RWPE2 (cell line): ENCODE results near the gene AKAP8L.

Experiments used
- ATAC-seq: fragments of 200-7000 bp; cut with Tn5 transposase; 3 replicates; pipeline ENCODE4 v1.9.1; 2021; ENCODE audit warnings: low read depth
- DNase-seq: peaks from one replicate; pipeline ENCODE4 v3.0.0-alpha.2; 2020; ENCODE audit warnings: low spot score
- H3K27ac ChIP-seq: fragments of 450-650 bp; 2 replicates; pipeline ENCODE4 v1.5.1; 2017; ENCODE audit warnings: mild to moderate bottlenecking; ENCODE audit not compliant: poor library complexity, severe bottlenecking
- H3K27me3 ChIP-seq: fragments of 250-450 bp; sonication (Bioruptor Pico); 2 replicates; pipeline ENCODE4 v1.5.1; 2021; ENCODE audit warnings: mild to moderate bottlenecking, moderate library complexity; ENCODE audit not compliant: insufficient read depth, poor library complexity, severe bottlenecking
- H3K36me3 ChIP-seq: fragments of 250-450 bp; sonication (Bioruptor Pico); 2 replicates; pipeline ENCODE4 v1.5.1; 2020; ENCODE audit warnings: low read depth, mild to moderate bottlenecking, moderate library complexity
- H3K4me1 ChIP-seq: fragments of 250-450 bp; sonication (Bioruptor Pico); 2 replicates; pipeline ENCODE4 v1.5.1; 2021; ENCODE audit warnings: mild to moderate bottlenecking, moderate library complexity; ENCODE audit not compliant: insufficient read depth, poor library complexity, severe bottlenecking
- H3K4me3 ChIP-seq: fragments of 250-450 bp; sonication (Bioruptor Pico); 2 replicates; pipeline ENCODE4 v1.5.1; 2021; ENCODE audit warnings: mild to moderate bottlenecking, moderate library complexity; ENCODE audit not compliant: severe bottlenecking
- H3K9me3 ChIP-seq: fragments of 250-450 bp; sonication (Bioruptor Pico); 2 replicates; pipeline ENCODE4 v1.5.1; 2021; ENCODE audit warnings: mild to moderate bottlenecking, moderate library complexity; ENCODE audit not compliant: severe bottlenecking
- TF ChIP-seq, protein P1 (sequence below): fragments of 450-650 bp; IDR thresholded peaks from one replicate; pipeline ENCODE4 v1.5.1; 2017; ENCODE audit warnings: mild to moderate bottlenecking, moderate library complexity; ENCODE audit not compliant: poor library complexity, severe bottlenecking

The AKAP8L gene

DNA sequence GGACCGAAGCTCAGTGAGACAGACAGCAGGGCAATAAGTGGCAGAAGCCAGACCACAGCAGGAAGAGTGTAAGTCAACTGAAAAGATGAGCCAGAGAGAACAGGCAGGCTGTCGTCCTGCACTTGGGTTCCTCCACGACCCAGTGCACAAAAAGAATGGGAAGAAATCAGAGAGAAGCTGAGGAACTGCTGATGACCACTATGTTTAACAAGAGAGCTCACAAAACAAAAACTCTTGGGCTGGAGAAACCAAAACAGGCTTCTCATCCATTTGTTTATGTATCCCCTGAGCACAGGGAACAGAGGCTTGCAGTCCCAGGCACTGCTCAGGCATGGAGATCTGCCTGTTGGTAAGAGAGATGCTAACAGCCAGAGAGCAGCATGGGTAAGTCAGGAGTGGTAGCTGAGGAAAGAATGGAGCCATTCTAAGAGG, 14.0 kb downstream of the AKAP8L start:
- H3K27me3 ChIP-seq, result no peaks in the 10 kb centered on the region
- ATAC-seq (no peak), DNase-seq (no peak)
- peaks cover 66% of the 10 kb centered on the region for H3K36me3 ChIP-seq
- no peak overlapping the region for H3K4me3 ChIP-seq
- no peak overlapping the region for H3K27ac ChIP-seq
- no peaks in the 10 kb centered on the region for H3K4me1 ChIP-seq
- no peaks in the 10 kb centered on the region for H3K9me3 ChIP-seq
- TF ChIP-seq, protein P1, sequence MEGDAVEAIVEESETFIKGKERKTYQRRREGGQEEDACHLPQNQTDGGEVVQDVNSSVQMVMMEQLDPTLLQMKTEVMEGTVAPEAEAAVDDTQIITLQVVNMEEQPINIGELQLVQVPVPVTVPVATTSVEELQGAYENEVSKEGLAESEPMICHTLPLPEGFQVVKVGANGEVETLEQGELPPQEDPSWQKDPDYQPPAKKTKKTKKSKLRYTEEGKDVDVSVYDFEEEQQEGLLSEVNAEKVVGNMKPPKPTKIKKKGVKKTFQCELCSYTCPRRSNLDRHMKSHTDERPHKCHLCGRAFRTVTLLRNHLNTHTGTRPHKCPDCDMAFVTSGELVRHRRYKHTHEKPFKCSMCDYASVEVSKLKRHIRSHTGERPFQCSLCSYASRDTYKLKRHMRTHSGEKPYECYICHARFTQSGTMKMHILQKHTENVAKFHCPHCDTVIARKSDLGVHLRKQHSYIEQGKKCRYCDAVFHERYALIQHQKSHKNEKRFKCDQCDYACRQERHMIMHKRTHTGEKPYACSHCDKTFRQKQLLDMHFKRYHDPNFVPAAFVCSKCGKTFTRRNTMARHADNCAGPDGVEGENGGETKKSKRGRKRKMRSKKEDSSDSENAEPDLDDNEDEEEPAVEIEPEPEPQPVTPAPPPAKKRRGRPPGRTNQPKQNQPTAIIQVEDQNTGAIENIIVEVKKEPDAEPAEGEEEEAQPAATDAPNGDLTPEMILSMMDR, result no peak

DNA sequence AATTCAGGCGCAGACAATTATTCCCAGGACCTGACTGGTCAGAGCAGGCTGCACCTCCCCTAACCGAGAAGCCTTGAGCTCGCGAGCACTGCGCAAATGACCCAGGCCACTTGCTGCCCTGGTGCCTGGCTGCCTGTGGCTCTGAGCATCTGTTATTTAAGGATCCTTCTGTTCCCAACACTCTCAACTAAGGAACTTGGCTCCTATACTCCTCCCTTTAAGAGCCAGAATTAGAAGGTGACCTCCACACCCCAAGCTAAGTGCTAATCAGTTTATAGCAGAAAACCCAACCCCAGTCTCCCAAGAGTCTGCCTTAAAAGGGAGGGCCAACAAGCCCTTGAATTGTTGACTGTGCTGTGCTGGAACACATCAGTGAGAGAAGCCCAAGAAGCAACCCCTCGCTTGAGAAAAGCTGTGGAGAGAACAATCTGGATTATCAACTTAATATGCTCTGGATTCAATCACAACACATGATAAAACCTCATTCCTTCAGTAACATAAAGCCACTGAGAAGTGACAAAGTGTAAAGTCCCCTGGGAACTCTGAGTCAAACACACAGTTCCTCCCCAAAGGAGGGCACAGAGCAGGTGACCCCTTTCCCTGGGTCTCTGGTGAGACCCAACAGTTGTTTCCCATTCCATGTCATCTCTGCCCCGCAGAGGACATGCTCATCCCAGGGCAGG, 14.6 kb downstream of the AKAP8L start:
- ATAC-seq (no peak), DNase-seq (no peak)
- H3K4me3 ChIP-seq, result no peak overlapping the region
- no peak overlapping the region for H3K27ac ChIP-seq
- H3K4me1 ChIP-seq, result no peaks in the 10 kb centered on the region
- H3K27me3 ChIP-seq, result no peaks in the 10 kb centered on the region
- no peaks in the 10 kb centered on the region for H3K9me3 ChIP-seq
- TF ChIP-seq, protein P1, result no peak
- H3K36me3 ChIP-seq, result peaks cover 66% of the 10 kb centered on the region

DNA sequence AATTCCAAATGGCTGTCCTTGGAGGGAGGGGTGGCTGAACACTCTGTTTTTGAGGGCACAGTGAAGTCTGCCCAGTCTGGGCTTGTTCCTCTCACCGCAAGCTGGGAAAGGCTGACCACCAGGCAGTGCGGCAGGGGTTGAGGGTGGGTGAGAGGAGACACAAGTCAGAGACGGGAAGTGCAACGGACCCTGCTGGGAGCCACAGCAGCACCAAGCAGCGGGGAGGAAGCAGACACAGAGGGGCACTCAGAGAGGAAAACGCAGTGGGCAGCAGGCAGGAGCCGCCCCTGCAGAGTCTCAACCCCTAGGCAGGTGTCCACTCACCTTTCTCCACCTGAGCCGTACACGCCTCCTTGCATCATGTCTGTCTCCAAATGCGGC, 15.6 kb downstream of the AKAP8L start:
- Histone ChIP-seq H3K9me3 (no peaks in the 10 kb centered on the region), H3K36me3 (peaks cover 69% of the 10 kb centered on the region), H3K4me1 (no peaks in the 10 kb centered on the region), H3K27ac (no peak overlapping the region), H3K4me3 (no peak overlapping the region), H3K27me3 (no peaks in the 10 kb centered on the region)
- ATAC-seq, result no peak
- DNase-seq, result no peak
- TF ChIP-seq, protein P1, result no peak

DNA sequence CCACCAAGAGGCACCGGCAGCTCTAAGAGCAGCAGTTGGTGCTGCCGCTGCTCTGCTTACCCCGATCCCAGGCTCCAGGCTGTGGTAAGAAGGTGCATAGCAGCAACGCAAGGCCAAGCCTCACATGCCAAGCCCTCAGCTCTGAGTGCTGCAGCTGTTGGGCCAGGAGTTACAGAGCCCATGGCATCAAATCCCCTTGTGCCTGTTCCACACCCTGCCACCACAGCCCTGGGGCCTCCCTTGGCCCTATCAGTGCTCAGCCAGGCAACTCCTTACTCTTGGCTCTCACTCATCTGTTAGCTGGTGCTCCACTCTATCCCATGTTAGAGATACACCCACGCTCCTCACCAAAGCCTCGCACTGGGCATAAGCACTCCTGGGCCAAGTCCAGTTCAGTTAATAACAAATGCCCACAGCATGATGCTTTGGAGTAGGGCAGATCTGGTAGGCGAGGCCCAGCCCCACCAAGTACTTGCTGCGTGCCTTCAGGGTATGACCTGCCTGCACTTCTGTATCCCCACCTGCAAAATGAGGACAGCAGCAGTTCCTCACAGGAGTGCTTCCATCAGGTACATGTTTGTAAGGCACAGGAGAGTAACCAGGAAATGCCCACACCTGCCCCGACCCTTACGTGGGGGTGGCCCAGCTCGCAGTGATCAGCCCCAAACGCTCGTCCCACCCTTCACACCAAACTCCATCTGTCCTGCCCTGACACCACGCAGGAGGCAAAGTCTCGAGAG, 16.2 kb downstream of the AKAP8L start:
- Histone ChIP-seq H3K27me3 (no peaks in the 10 kb centered on the region), H3K36me3 (peaks cover 69% of the 10 kb centered on the region), H3K27ac (no peak overlapping the region), H3K4me3 (no peak overlapping the region), H3K9me3 (no peaks in the 10 kb centered on the region), H3K4me1 (no peaks in the 10 kb centered on the region)
- DNase-seq, result no peak
- TF ChIP-seq, protein P1, result no peak
- ATAC-seq, result no peak

DNA sequence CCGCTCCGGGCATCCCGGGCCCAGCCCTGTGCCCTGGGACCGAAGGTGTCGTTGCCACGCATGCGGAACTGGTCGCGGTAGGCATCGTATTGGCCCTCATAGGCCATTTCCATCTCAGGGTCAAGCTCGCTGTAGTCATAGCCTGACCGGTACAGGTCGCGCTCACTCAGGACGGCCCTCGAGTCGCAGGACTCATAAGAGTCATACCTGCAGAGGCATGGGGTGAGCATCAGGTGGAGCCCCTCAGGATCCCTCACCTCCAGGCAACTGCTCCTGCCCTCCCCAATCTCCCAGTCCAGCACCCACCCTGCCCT, 17.4 kb downstream of the AKAP8L start:
- H3K27me3 ChIP-seq, result no peaks in the 10 kb centered on the region
- TF ChIP-seq, protein P1, result no peak
- no peaks in the 10 kb centered on the region for H3K9me3 ChIP-seq
- ATAC-seq (no peak), DNase-seq (no peak)
- H3K27ac ChIP-seq, result no peak overlapping the region
- no peaks in the 10 kb centered on the region for H3K4me1 ChIP-seq
- H3K36me3 ChIP-seq, result peaks cover 69% of the 10 kb centered on the region
- H3K4me3 ChIP-seq, result no peak overlapping the region
